H9 (cell line): ENCODE results near the gene KCNIP4. TPM values are rescaled to one million over a fixed set of nuclear protein-coding genes. Genes with fewer than 3 reads are reported as not detected.

Experiments
- DNase-seq: peaks from one replicate; pipeline ENCODE4 v3.0.0-alpha.2; 2017
- H2AFZ ChIP-seq: one replicate; pipeline ENCODE4 v1.6.1; 2013; ENCODE audit warnings: mild to moderate bottlenecking, low read length, control low read depth, moderate library complexity
- H2AK5ac ChIP-seq: 2 replicates; pipeline ENCODE4 v1.6.1; 2013; ENCODE audit warnings: low read length, control low read depth, mixed read lengths; ENCODE audit not compliant: insufficient read length
- H2BK120ac ChIP-seq: one replicate; pipeline ENCODE4 v1.6.1; 2013; ENCODE audit warnings: low read depth, mild to moderate bottlenecking, low read length, control low read depth, inconsistent platforms; ENCODE audit not compliant: poor library complexity, severe bottlenecking
- H2BK12ac ChIP-seq: 2 replicates; pipeline ENCODE4 v1.6.1; 2013; ENCODE audit warnings: low read length, control low read depth, mixed read lengths, low read depth; ENCODE audit not compliant: insufficient read length
- H2BK15ac ChIP-seq: 2 replicates; pipeline ENCODE4 v1.6.1; 2013; ENCODE audit warnings: low read depth, low read length, control low read depth
- H2BK20ac ChIP-seq: one replicate; pipeline ENCODE4 v1.6.1; 2013; ENCODE audit warnings: low read depth, mild to moderate bottlenecking, low read length, control low read depth, inconsistent platforms; ENCODE audit not compliant: poor library complexity, severe bottlenecking
- H2BK5ac ChIP-seq: 2 replicates; pipeline ENCODE4 v1.6.1; 2013; ENCODE audit warnings: low read length, control low read depth, mixed read lengths; ENCODE audit not compliant: insufficient read length
- H3K14ac ChIP-seq: 2 replicates; pipeline ENCODE4 v1.6.1; 2013; ENCODE audit warnings: low read length, control low read depth; ENCODE audit not compliant: insufficient read depth
- H3K18ac ChIP-seq: 2 replicates; pipeline ENCODE4 v1.6.1; 2013; ENCODE audit warnings: low read depth, mild to moderate bottlenecking, mixed read lengths, low read length, control low read depth; ENCODE audit not compliant: insufficient read length
- H3K23ac ChIP-seq: 2 replicates; pipeline ENCODE4 v1.6.1; 2013; ENCODE audit warnings: low read length, control low read depth, mixed read lengths, low read depth; ENCODE audit not compliant: insufficient read length
- H3K23me2 ChIP-seq: 2 replicates; pipeline ENCODE4 v1.6.1; 2013; ENCODE audit warnings: low read depth, mild to moderate bottlenecking, mixed read lengths, low read length, control low read depth; ENCODE audit not compliant: insufficient read length, poor library complexity, severe bottlenecking
- H3K27ac ChIP-seq: 2 replicates; pipeline ENCODE4 v1.5.1; 2013; ENCODE audit warnings: low read length, control low read depth, mixed read lengths, low read depth; ENCODE audit not compliant: insufficient read length
- H3K27me3 ChIP-seq: 2 replicates; pipeline ENCODE4 v1.6.1; 2013; ENCODE audit warnings: low read length, control low read depth, inconsistent platforms; ENCODE audit not compliant: insufficient read depth
- H3K4ac ChIP-seq: 2 replicates; pipeline ENCODE4 v1.6.1; 2013; ENCODE audit warnings: low read depth, mild to moderate bottlenecking, control low read depth, inconsistent platforms, low read length, moderate library complexity
- H3K4me1 ChIP-seq: 2 replicates; pipeline ENCODE4 v1.6.1; 2013; ENCODE audit warnings: low read length, control low read depth, inconsistent platforms; ENCODE audit not compliant: insufficient read depth
- H3K4me2 ChIP-seq: 2 replicates; pipeline ENCODE4 v1.6.1; 2013; ENCODE audit warnings: low read length, control low read depth, mixed read lengths; ENCODE audit not compliant: insufficient read length, insufficient read depth
- H3K56ac ChIP-seq: 2 replicates; pipeline ENCODE4 v1.6.1; 2013; ENCODE audit warnings: low read depth, mild to moderate bottlenecking, mixed read lengths, low read length, control low read depth; ENCODE audit not compliant: insufficient read length
- H3K79me1 ChIP-seq: 2 replicates; pipeline ENCODE4 v1.6.1; 2013; ENCODE audit warnings: low read depth, mild to moderate bottlenecking, moderate library complexity, low read length, control low read depth, inconsistent platforms; ENCODE audit not compliant: insufficient read depth, poor library complexity, severe bottlenecking
- H3K79me2 ChIP-seq: 2 replicates; pipeline ENCODE4 v1.6.1; 2013; ENCODE audit warnings: low read length, control low read depth, inconsistent platforms; ENCODE audit not compliant: insufficient read depth
- H3K9ac ChIP-seq: 2 replicates; pipeline ENCODE4 v1.6.1; 2013; ENCODE audit warnings: low read length, control low read depth, mixed read lengths; ENCODE audit not compliant: insufficient read length; ENCODE audit errors: extremely low read depth
- H3K9me3 ChIP-seq: one replicate; pipeline ENCODE4 v1.6.1; 2013; ENCODE audit warnings: low read depth, low read length, inconsistent platforms; ENCODE audit not compliant: control insufficient read depth
- H3T11ph ChIP-seq: one replicate; pipeline ENCODE4 v1.6.1; 2013; ENCODE audit warnings: mild to moderate bottlenecking, low read length, control low read depth, inconsistent platforms
- H4K20me1 ChIP-seq: one replicate; pipeline ENCODE4 v1.6.1; 2013; ENCODE audit not compliant: control insufficient read depth, insufficient read length, insufficient read depth
- H4K5ac ChIP-seq: 2 replicates; pipeline ENCODE4 v1.6.1; 2013; ENCODE audit warnings: low read depth, mild to moderate bottlenecking, mixed read lengths, low read length, control low read depth; ENCODE audit not compliant: insufficient read length
- H4K8ac ChIP-seq: replicated peaks from 2 replicates; pipeline ENCODE4 v1.6.1; 2013; ENCODE audit warnings: low read length, control low read depth, mixed read lengths, low read depth; ENCODE audit not compliant: insufficient read length
- H4K91ac ChIP-seq: 2 replicates; pipeline ENCODE4 v1.6.1; 2013; ENCODE audit warnings: low read depth, mild to moderate bottlenecking, moderate library complexity, mixed read lengths, low read length, control low read depth; ENCODE audit not compliant: insufficient read length
- H3K27ac Mint-ChIP-seq, 3 experiments: 2 replicates in 2 of 3; 3 replicates in 1 of 3; pipeline ENCODE4 v1.8.0; 2020 to 2021; ENCODE audit warnings: mixed read lengths in 3 of 3, mild to moderate bottlenecking in 1 of 3, moderate library complexity in 1 of 3
- H3K27me3 Mint-ChIP-seq: 2 replicates; pipeline ENCODE4 v1.8.0; 2021; ENCODE audit warnings: low read depth, mild to moderate bottlenecking, moderate library complexity, mixed read lengths
- H3K36me3 Mint-ChIP-seq, 3 experiments: 2 replicates in 2 of 3; 3 replicates in 1 of 3; pipeline ENCODE4 v1.8.0; 2020 to 2021; ENCODE audit warnings: low read depth in 3 of 3, mixed read lengths in 3 of 3; ENCODE audit not compliant: insufficient read depth in 1 of 3
- H3K4me1 Mint-ChIP-seq, 2 experiments: 2 replicates each; pipeline ENCODE4 v1.8.0; 2020; ENCODE audit warnings: mixed read lengths in 2 of 2
- H3K4me3 Mint-ChIP-seq, 2 experiments: 2 replicates in 1 of 2; 3 replicates in 1 of 2; pipeline ENCODE4 v1.8.0; 2020 to 2021; ENCODE audit warnings: mild to moderate bottlenecking in 2 of 2, mixed read lengths in 2 of 2, moderate library complexity in 1 of 2
- H3K9me3 Mint-ChIP-seq, 2 experiments: 2 replicates in 1 of 2; 3 replicates in 1 of 2; pipeline ENCODE4 v1.8.0; 2020; ENCODE audit warnings: mild to moderate bottlenecking in 2 of 2, mixed read lengths in 2 of 2, moderate library complexity in 1 of 2
- WGBS: extraction: QIAGEN DNeasy Blood & Tissue Kit; methylation state at CpG from one replicate; pipeline ENCODE4 v1.1.7; 2013; ENCODE audit warnings: missing lambda C conversion rate, low lambda C conversion rate, mixed read lengths; ENCODE audit not compliant: insufficient read length; ENCODE audit errors: extremely low coverage; 5-methylcytosine and 5-hydroxymethylcytosine counted together
- total RNA-seq: library from RNA; stranded (reverse); gene quantifications from 2 replicates; pipeline ENCODE4 v1.2.1, GENCODE V29; 2021
- TF ChIP-seq, protein P1 (sequence below): fragments of 200-600 bp; sonication (generic); conservative IDR thresholded peaks from 3 replicates; pipeline ENCODE4 v1.8.0; 2021; ENCODE audit warnings: antibody characterized with exemption, mild to moderate bottlenecking

The KCNIP4 gene
- total RNA-seq, 1 experiment from 2014 or later = not detected

DNA sequence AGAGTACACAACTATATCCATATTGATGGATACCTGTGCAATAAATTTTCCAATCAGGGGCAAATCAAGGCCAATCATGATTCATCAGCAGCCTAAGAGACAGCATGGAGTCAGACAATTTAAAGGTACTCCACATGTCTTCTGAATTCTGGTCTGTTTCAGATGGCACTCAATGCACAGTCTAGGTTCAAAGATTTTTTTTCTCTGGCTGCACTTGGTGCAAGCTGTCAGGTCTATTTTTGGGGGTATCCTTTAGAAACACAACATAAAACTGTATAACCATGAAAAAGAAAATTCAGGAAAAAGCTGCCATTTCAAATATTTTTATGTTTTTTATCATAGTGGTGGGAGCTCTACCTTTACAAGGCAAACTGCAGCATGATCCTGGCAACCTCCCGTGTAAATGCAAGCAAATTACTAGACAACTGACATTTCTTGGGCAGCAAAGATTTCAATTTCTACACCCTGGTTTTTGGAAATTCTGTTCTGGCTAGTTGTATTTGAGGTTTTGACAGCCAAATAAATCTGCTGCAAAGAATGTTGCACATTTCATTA lies 310.3 kb downstream of the KCNIP4 start:
- Histone ChIP-seq H2BK5ac (no peak overlapping the region), H4K20me1 (no peaks in the 10 kb centered on the region), H3K4me1 (no peaks in the 10 kb centered on the region), H3K4ac (no peak overlapping the region), H4K91ac (no peak overlapping the region), H3K18ac (no peak overlapping the region), H2AFZ (no peak overlapping the region), H3K14ac (no peak overlapping the region), H3K4me2 (no peak overlapping the region), H3K9me3 (no peaks in the 10 kb centered on the region), H2BK120ac (no peak overlapping the region), H3K23ac (no peak overlapping the region), H3K27ac (no peak overlapping the region), H3T11ph (no peak overlapping the region), H2BK12ac (no peak overlapping the region), H3K27me3 (no peaks in the 10 kb centered on the region), H2BK20ac (no peak overlapping the region), H3K23me2 (no peaks in the 10 kb centered on the region), H3K79me2 (no peaks in the 10 kb centered on the region), H4K5ac (no peak overlapping the region), H3K56ac (no peak overlapping the region), H3K79me1 (no peaks in the 10 kb centered on the region), H4K8ac (no peak overlapping the region), H2AK5ac (no peak overlapping the region), H2BK15ac (no peak overlapping the region), H3K9ac (no peak overlapping the region)
- no peaks in the 10 kb centered on the region; a peak in 1 of 4 replicates for H3K4me1 Mint-ChIP-seq
- no peaks in the 10 kb centered on the region for H3K36me3 Mint-ChIP-seq
- DNase-seq = no peak
- no peaks in the 10 kb centered on the region for H3K9me3 Mint-ChIP-seq
- WGBS = no CpG with 5 or more reads among the region's 1 CpG
- H3K4me3 Mint-ChIP-seq = no peak overlapping the region
- TF ChIP-seq, protein P1, sequence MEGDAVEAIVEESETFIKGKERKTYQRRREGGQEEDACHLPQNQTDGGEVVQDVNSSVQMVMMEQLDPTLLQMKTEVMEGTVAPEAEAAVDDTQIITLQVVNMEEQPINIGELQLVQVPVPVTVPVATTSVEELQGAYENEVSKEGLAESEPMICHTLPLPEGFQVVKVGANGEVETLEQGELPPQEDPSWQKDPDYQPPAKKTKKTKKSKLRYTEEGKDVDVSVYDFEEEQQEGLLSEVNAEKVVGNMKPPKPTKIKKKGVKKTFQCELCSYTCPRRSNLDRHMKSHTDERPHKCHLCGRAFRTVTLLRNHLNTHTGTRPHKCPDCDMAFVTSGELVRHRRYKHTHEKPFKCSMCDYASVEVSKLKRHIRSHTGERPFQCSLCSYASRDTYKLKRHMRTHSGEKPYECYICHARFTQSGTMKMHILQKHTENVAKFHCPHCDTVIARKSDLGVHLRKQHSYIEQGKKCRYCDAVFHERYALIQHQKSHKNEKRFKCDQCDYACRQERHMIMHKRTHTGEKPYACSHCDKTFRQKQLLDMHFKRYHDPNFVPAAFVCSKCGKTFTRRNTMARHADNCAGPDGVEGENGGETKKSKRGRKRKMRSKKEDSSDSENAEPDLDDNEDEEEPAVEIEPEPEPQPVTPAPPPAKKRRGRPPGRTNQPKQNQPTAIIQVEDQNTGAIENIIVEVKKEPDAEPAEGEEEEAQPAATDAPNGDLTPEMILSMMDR = no peak
- H3K27ac Mint-ChIP-seq = no peak overlapping the region
- no peaks in the 10 kb centered on the region for H3K27me3 Mint-ChIP-seq
